WERI-Rb-1 (cell line): ENCODE data around the gene KRTAP19-8.

Experiments
- DNase-seq: peaks from one replicate; pipeline ENCODE4 v3.0.0-alpha.2; 2020
- H3K27ac ChIP-seq: fragments of 250-450 bp; sonication (Bioruptor Pico); 2 replicates; pipeline ENCODE4 v1.5.1; 2020; ENCODE audit warnings: mild to moderate bottlenecking, moderate library complexity
- H3K27me3 ChIP-seq: fragments of 250-450 bp; sonication (Bioruptor Pico); 2 replicates; pipeline ENCODE4 v1.5.1; 2021; ENCODE audit warnings: mild to moderate bottlenecking, low read depth, moderate library complexity; ENCODE audit not compliant: insufficient read depth, severe bottlenecking
- H3K36me3 ChIP-seq: fragments of 250-450 bp; sonication (Bioruptor Pico); 2 replicates; pipeline ENCODE4 v1.5.1; 2020; ENCODE audit warnings: mild to moderate bottlenecking, moderate library complexity
- H3K4me3 ChIP-seq: 2 replicates; pipeline ENCODE4 v1.5.1; 2011; ENCODE audit warnings: low read depth, mild to moderate bottlenecking, control low read depth, low read length
- H3K9me3 ChIP-seq: fragments of 250-450 bp; sonication (Bioruptor Pico); 2 replicates; pipeline ENCODE4 v1.5.1; 2021; ENCODE audit warnings: mild to moderate bottlenecking, moderate library complexity; ENCODE audit not compliant: severe bottlenecking
- CTCF ChIP-seq: IDR thresholded peaks from 2 replicates; pipeline ENCODE4 v1.5.1; 2011; ENCODE audit warnings: low read depth, mild to moderate bottlenecking, control low read depth, inconsistent platforms, low read length

KRTAP19-8 gene

DNA sequence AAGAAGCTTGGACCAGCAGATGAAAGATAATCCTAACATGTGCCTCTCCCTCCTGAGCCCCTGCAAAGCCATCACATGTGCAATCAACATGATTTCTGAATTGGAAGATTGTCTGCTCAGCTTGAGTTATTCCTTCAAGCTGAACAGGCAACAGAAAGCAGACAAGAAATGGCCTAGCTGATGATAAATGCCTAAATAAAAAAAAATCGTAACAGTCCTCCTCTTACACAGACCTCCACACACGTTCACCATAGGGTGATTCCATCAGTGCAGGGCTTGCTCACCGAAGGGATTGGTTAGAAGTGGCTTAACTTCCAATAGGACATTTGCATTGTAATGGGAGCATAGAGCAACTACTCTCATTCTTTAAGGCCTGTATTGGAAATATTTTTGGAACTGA, 14.6 kb downstream of the KRTAP19-8 start:
- Histone ChIP-seq H3K36me3 (no peaks in the 10 kb centered on the region), H3K4me3 (no peak overlapping the region), H3K27me3 (peaks cover 76% of the 10 kb centered on the region), H3K9me3 (no peaks in the 10 kb centered on the region), H3K27ac (no peak overlapping the region)
- no peak for TF ChIP-seq CTCF
- DNase-seq, result no peak

GRCh38 chr21:31022306-31022705, 16.0 kb downstream of the KRTAP19-8 start:
- DNase-seq, result no peak
- Histone ChIP-seq H3K27me3 (peaks cover 86% of the 10 kb centered on the region), H3K27ac (no peak overlapping the region)

GRCh38 chr21:31018232-31018631, 20.0 kb downstream of the KRTAP19-8 start:
- peaks cover 84% of the 10 kb centered on the region for H3K27me3 ChIP-seq
- H3K4me3 ChIP-seq, result no peak overlapping the region
- no peak overlapping the region for H3K27ac ChIP-seq
- TF ChIP-seq CTCF, result no peak
- no peak for DNase-seq
- H3K36me3 ChIP-seq, result no peaks in the 10 kb centered on the region
- no peaks in the 10 kb centered on the region for H3K9me3 ChIP-seq

More at GRCh38 chr21:31022306-31022705, 16.0 kb downstream of the KRTAP19-8 start:
- Histone ChIP-seq H3K36me3 (no peaks in the 10 kb centered on the region), H3K4me3 (no peak overlapping the region), H3K9me3 (no peaks in the 10 kb centered on the region)
- no peak for TF ChIP-seq CTCF

DNA sequence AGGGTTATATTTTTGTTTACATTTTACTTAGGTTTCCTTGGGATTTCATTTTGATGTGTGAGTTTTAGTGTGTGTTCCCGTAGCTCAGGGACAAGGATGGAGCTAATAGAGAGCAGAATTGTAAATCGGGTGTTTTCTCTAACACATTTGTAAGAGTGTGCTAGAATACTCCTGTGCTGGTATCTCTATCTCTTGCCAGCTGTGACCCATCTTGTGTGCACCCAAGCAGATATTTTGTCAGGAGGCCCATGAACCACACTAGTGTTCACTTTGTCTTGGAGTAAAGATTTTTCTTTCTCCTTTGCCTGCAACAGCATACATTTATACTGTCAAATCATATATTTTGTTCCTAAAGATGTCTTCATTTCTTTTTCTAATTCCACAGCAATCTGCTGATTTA, 23.4 kb downstream of the KRTAP19-8 start:
- no peak for TF ChIP-seq CTCF
- H3K36me3 ChIP-seq, result no peaks in the 10 kb centered on the region
- no peaks in the 10 kb centered on the region for H3K9me3 ChIP-seq
- DNase-seq, result no peak
- no peak overlapping the region for H3K4me3 ChIP-seq
- peaks cover 63% of the 10 kb centered on the region for H3K27me3 ChIP-seq
- H3K27ac ChIP-seq, result no peak overlapping the region

DNA sequence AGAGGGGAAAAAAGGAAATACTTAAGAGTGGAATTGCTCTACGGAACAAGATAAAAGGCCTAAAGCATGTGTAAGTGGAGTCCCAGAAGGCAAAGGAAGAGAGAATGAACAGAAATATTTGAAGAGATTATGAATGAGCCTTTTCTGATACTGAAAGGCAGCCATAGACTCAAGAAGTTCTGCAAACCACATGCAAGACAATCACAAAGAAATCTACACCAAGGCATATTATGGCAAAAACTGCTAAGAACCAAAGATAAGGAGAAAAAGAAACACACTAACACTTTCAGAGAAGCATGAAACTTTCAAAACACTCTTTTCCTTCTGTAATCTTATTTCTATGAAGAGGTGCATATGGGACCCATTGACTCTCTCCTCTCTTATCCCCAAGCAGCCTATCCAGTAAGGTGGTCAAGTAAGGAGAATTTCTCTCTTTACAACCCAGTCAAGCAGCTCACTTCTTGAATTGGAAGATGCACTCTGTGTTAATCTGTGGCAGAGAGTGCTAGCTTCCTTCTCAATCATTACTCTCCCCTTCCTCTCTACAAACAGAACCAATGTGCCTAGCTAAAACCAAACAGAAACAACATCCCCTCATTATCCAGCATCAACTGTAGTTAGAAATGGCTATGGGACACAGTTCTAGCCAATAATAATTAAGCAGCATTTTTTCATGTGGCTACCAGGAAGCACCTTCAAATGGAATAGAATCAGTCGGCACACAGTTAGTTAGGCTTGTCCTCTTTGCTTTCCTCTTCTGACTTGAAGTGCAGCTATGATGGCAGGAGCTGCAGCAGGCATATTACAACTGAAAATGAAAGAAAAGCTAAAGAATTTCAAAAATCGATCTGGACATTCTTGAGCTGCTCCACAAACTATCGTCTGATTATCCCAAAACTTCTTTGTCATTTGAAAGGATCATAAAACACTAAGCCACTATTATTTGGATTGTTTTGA, 25.9 kb downstream of the KRTAP19-8 start:
- Histone ChIP-seq H3K27ac (no peak overlapping the region), H3K4me3 (no peak overlapping the region), H3K9me3 (no peaks in the 10 kb centered on the region), H3K27me3 (peaks cover 54% of the 10 kb centered on the region), H3K36me3 (no peaks in the 10 kb centered on the region)
- no peak for DNase-seq
- no peak for TF ChIP-seq CTCF
